Mesenchymal stem cell (in vitro differentiated cells and primary cell): ENCODE results near the gene U2SURP.

Experiments
- DNase-seq: peaks from one replicate; pipeline ENCODE4 v3.0.0-alpha.2; 2013
- H2AFZ ChIP-seq: one replicate; pipeline ENCODE4 v1.6.1; 2013; ENCODE audit warnings: low read depth, mild to moderate bottlenecking, control low read depth, inconsistent platforms, low read length, moderate library complexity
- H2AK5ac ChIP-seq: 2 replicates; pipeline ENCODE4 v1.6.1; 2013; ENCODE audit warnings: low read length, moderate library complexity, mild to moderate bottlenecking, inconsistent platforms; ENCODE audit not compliant: severe bottlenecking
- H2BK120ac ChIP-seq: one replicate; pipeline ENCODE4 v1.6.1; 2013; ENCODE audit warnings: low read depth, mild to moderate bottlenecking, inconsistent platforms, low read length, moderate library complexity
- H2BK12ac ChIP-seq, 2 experiments: one replicate each; pipeline ENCODE4 v1.6.1; 2013; ENCODE audit warnings: inconsistent platforms in 2 of 2, low read length in 2 of 2, mild to moderate bottlenecking in 2 of 2, moderate library complexity in 2 of 2, control low read depth in 1 of 2
- H2BK15ac ChIP-seq: one replicate; pipeline ENCODE4 v1.6.1; 2013; ENCODE audit warnings: mild to moderate bottlenecking, low read depth, inconsistent platforms; ENCODE audit not compliant: poor library complexity, severe bottlenecking
- H2BK5ac ChIP-seq: 2 replicates; pipeline ENCODE4 v1.6.1; 2013; ENCODE audit warnings: low read depth, mild to moderate bottlenecking, low read length, control low read depth, inconsistent platforms; ENCODE audit not compliant: poor library complexity, severe bottlenecking
- H3K14ac ChIP-seq, 2 experiments: one replicate each; pipeline ENCODE4 v1.6.1; 2013; ENCODE audit warnings: inconsistent platforms in 2 of 2, low read length in 2 of 2, control low read depth in 1 of 2, mild to moderate bottlenecking in 1 of 2, moderate library complexity in 1 of 2
- H3K18ac ChIP-seq, 2 experiments: one replicate each; pipeline ENCODE4 v1.6.1; 2013; ENCODE audit warnings: inconsistent platforms in 2 of 2, low read length in 2 of 2, control low read depth in 1 of 2, low read depth in 1 of 2, mild to moderate bottlenecking in 1 of 2
- H3K23ac ChIP-seq, 2 experiments: one replicate each; pipeline ENCODE4 v1.6.1; 2013; ENCODE audit warnings: inconsistent platforms in 2 of 2, low read length in 2 of 2, mild to moderate bottlenecking in 2 of 2, moderate library complexity in 2 of 2, control low read depth in 1 of 2
- H3K27ac ChIP-seq: 2 replicates; pipeline ENCODE4 v1.5.1; 2013; ENCODE audit warnings: mild to moderate bottlenecking, moderate library complexity, low read length, control low read depth, inconsistent platforms; ENCODE audit not compliant: poor library complexity, severe bottlenecking
- H3K27me3 ChIP-seq, 2 experiments: 2 replicates each; pipeline versions ENCODE4 v1.6.1 to v1.7.0; 2013; ENCODE audit warnings: low read length in 2 of 2, mild to moderate bottlenecking in 2 of 2, moderate library complexity in 2 of 2, control low read depth in 1 of 2, inconsistent platforms in 1 of 2; ENCODE audit not compliant: control insufficient read depth in 1 of 2, insufficient read depth in 1 of 2
- H3K36me3 ChIP-seq, 2 experiments: 2 replicates each; pipeline versions ENCODE4 v1.6.1 to v1.7.0; 2013; ENCODE audit warnings: low read length in 2 of 2, control low read depth in 1 of 2, inconsistent platforms in 1 of 2, low read depth in 1 of 2, mild to moderate bottlenecking in 1 of 2; ENCODE audit not compliant: insufficient read depth in 2 of 2, control insufficient read depth in 1 of 2
- H3K4ac ChIP-seq, 2 experiments: one replicate each; pipeline ENCODE4 v1.6.1; 2013; ENCODE audit warnings: inconsistent platforms in 2 of 2, low read length in 2 of 2, mild to moderate bottlenecking in 2 of 2, moderate library complexity in 2 of 2, control low read depth in 1 of 2, low read depth in 1 of 2
- H3K4me1 ChIP-seq: 2 replicates; pipeline ENCODE4 v1.6.1; 2013; ENCODE audit warnings: low read depth, low read length, control low read depth; ENCODE audit not compliant: control insufficient read depth, insufficient read depth
- H3K4me2 ChIP-seq: 2 replicates; pipeline ENCODE4 v1.6.1; 2013; ENCODE audit warnings: low read length, mild to moderate bottlenecking, inconsistent platforms; ENCODE audit not compliant: poor library complexity, severe bottlenecking
- H3K4me3 ChIP-seq, 2 experiments: 2 replicates each; pipeline versions ENCODE4 v1.5.1 to v1.7.0; 2013; ENCODE audit warnings: low read length in 2 of 2, mild to moderate bottlenecking in 2 of 2, control low read depth in 1 of 2, low read depth in 1 of 2; ENCODE audit not compliant: insufficient read depth in 1 of 2
- H3K79me1 ChIP-seq: replicated peaks from 2 replicates; pipeline ENCODE4 v1.6.1; 2013; ENCODE audit warnings: mild to moderate bottlenecking, control low read depth, low read length, inconsistent platforms; ENCODE audit not compliant: poor library complexity, severe bottlenecking
- H3K9ac ChIP-seq: 2 replicates; pipeline ENCODE4 v1.7.0; 2013; ENCODE audit warnings: mild to moderate bottlenecking, low read length, moderate library complexity
- H3K9me3 ChIP-seq: 2 replicates; pipeline ENCODE4 v1.7.0; 2013; ENCODE audit warnings: mild to moderate bottlenecking, low read length; ENCODE audit not compliant: control insufficient read depth
- H4K8ac ChIP-seq: one replicate; pipeline ENCODE4 v1.6.1; 2013; ENCODE audit warnings: inconsistent platforms, mild to moderate bottlenecking, low read length, moderate library complexity
- H4K91ac ChIP-seq: one replicate; pipeline ENCODE4 v1.6.1; 2013; ENCODE audit warnings: mild to moderate bottlenecking, low read length, inconsistent platforms
- WGBS: methylation state at CpG from one replicate; pipeline ENCODE4 v1.1.7; 2013; ENCODE audit warnings: mixed read lengths; 5-methylcytosine and 5-hydroxymethylcytosine counted together

Gene U2SURP

DNA sequence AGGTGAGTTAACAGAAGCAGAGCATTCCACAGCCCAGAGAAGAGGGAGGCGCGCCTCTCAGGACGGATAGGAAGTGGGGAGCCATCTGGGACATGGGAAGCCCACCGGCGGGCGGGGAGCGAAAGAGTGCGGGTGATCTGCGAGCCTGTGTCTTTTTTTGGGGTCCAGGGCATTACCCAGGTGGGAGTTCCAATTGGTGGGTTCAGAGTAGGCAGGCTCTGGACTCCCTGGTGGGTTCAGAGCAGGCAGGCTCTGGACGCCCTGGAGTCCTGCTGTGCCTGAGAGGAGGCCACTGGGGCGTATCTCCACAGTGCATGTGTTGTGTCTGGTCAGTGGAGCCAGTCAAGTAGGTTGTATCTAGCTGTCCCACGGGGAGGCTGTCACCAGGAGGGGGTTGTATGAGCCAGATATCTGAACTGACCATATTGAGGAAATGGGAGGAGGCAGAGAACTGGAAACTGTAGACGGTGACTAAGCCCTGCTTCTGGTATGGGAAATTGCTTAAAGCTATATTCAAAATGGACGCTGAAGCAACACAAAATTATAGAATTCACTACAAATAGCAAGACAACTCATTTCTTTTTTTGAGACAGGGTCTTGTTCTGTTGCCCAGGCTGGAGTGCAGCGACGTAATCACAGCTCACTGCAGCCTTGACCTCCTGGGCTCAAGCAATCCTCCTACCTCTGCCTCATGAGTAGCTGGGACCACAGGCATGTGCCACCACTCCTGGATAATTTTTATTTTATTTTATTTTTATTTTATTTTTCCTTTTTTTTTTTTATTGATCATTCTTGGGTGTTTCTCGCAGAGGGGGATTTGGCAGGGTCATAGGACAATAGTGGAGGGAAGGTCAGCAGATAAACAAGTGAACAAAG lies 83.7 kb downstream of the U2SURP start:
- Histone ChIP-seq H2BK12ac (peak overlapping the region in 1 of 2 experiments; percentile 51), H3K4me3 (no peak overlapping the region), H2BK15ac (peak overlapping the region; percentile 44), H2BK120ac (peak overlapping the region; percentile 73), H2AFZ (no peak overlapping the region), H3K4me2 (no peak overlapping the region), H3K23ac (no peak overlapping the region), H3K14ac (peak overlapping the region in 1 of 2 experiments; percentile 55), H4K8ac (peak overlapping the region; percentile 66), H3K4ac (peak overlapping the region in 1 of 2 experiments; percentile 56), H3K27ac (no peak overlapping the region), H3K27me3 (no peaks in the 10 kb centered on the region), H3K4me1 (peaks cover 5% of the 10 kb centered on the region), H2BK5ac (no peak overlapping the region), H2AK5ac (peak overlapping the region; percentile 9), H3K9me3 (no peaks in the 10 kb centered on the region), H3K79me1 (no peaks in the 10 kb centered on the region), H3K36me3 (no peaks in the 10 kb centered on the region), H3K18ac (peak overlapping the region; percentile 34 to 67), H3K9ac (no peak overlapping the region), H4K91ac (peak overlapping the region; percentile 78)
- DNase-seq: peak; percentile 88
- WGBS: 77% methylated on average over 15 of the region's 17 CpGs

DNA sequence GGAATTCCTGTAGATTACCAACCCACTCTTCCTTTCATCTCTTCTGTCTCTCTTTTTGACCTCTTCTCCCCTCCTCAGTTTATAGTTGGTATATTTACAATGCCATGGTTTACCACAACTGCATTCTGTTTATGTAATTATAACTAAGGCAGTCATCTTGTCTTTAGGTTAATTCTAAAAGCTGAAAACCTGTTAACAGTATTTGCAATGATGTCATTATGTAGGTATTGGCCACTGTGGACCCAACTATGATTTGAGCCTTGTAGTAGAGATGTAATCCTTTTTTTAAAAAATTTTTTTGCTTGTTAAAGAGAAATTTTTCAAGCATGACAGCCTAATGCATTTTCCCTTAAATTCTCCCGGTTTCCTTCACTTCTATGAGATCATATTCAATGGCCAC lies 87.5 kb downstream of the U2SURP start:
- Histone ChIP-seq H2BK5ac (no peak overlapping the region), H2AFZ (no peak overlapping the region), H2AK5ac (no peak overlapping the region), H2BK120ac (no peak overlapping the region), H3K4me3 (no peak overlapping the region), H3K14ac (no peak overlapping the region), H3K36me3 (no peaks in the 10 kb centered on the region), H3K4me2 (no peak overlapping the region), H2BK12ac (no peak overlapping the region), H3K9ac (no peak overlapping the region), H4K8ac (no peak overlapping the region), H2BK15ac (no peak overlapping the region), H3K27ac (no peak overlapping the region), H3K4ac (no peak overlapping the region), H3K9me3 (no peaks in the 10 kb centered on the region), H3K18ac (no peak overlapping the region), H3K79me1 (no peaks in the 10 kb centered on the region), H4K91ac (no peak overlapping the region), H3K27me3 (peaks cover 0 to 4% of the 10 kb centered on the region in 2 experiments), H3K4me1 (peaks cover 5% of the 10 kb centered on the region), H3K23ac (no peak overlapping the region)
- no CpG with 5 or more reads among the region's 1 CpG for WGBS
- peak; percentile 16 for DNase-seq

DNA sequence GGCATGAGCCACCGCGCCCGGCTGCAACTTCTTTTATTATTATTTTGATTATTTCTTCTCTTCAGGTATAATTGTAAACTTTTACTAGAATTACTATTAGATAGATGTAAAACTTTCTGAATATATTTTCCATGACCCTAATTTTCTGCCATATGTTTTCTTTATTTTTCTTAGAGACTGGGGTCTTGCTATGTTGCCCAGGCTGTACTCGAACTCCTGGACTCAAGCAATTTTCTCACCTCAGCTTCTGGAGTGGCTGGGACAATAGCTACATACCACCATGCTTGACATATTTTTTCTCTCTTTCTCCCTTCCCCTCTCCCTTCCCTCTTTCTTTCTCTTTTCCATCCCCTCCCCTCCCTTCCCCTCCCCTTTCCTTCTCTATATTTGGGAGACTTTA lies 88.6 kb downstream of the U2SURP start:
- no peak overlapping the region for H2BK12ac ChIP-seq
- H3K18ac ChIP-seq: no peak overlapping the region
- no peak overlapping the region for H3K23ac ChIP-seq
- no peak overlapping the region for H2BK5ac ChIP-seq
- no peak overlapping the region for H3K4me2 ChIP-seq
- no peak overlapping the region for H4K91ac ChIP-seq
- H2BK15ac ChIP-seq: no peak overlapping the region
- peaks cover 0 to 4% of the 10 kb centered on the region in 2 experiments for H3K27me3 ChIP-seq
- DNase-seq: no peak
- no peak overlapping the region for H3K27ac ChIP-seq
- no peaks in the 10 kb centered on the region for H3K36me3 ChIP-seq
- H3K79me1 ChIP-seq: no peaks in the 10 kb centered on the region
- H3K9me3 ChIP-seq: no peaks in the 10 kb centered on the region
- WGBS: 93% methylated on average over 1 of the region's 4 CpGs
- no peak overlapping the region for H3K9ac ChIP-seq
- H2BK120ac ChIP-seq: no peak overlapping the region
- no peak overlapping the region for H2AFZ ChIP-seq
- peaks cover 2% of the 10 kb centered on the region for H3K4me1 ChIP-seq
- H3K4ac ChIP-seq: no peak overlapping the region
- H3K14ac ChIP-seq: no peak overlapping the region
- no peak overlapping the region for H4K8ac ChIP-seq
- H3K4me3 ChIP-seq: no peak overlapping the region
- H2AK5ac ChIP-seq: no peak overlapping the region

DNA sequence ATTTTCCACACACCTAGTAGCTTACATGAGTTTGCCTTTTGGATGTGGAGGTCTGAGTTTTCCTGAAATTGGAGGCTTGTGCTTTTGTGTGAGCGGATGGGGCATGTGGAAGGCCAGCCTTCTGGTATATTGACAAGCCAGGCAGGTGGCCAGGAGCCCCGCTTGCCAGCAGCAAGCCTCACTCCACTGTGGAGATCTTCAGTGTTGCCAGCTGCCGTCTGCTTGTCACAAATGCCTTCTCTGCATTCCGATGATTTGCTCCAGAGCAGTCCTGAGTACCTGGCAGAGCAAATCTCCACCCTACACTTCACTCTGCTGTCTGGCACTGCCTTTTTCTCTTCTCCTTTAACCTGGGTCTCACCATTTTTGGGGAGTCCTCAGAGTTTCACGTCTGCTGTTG lies 89.1 kb downstream of the U2SURP start:
- no peak overlapping the region for H3K18ac ChIP-seq
- no peak overlapping the region for H2BK120ac ChIP-seq
- H2BK15ac ChIP-seq: no peak overlapping the region
- no peak for DNase-seq
- no peak overlapping the region for H2AK5ac ChIP-seq
- H3K4me3 ChIP-seq: no peak overlapping the region
- H3K23ac ChIP-seq: no peak overlapping the region
- no peaks in the 10 kb centered on the region for H3K79me1 ChIP-seq
- H3K36me3 ChIP-seq: no peaks in the 10 kb centered on the region
- H2BK12ac ChIP-seq: no peak overlapping the region
- H3K9ac ChIP-seq: no peak overlapping the region
- H3K27ac ChIP-seq: no peak overlapping the region
- H4K91ac ChIP-seq: no peak overlapping the region
- H3K27me3 ChIP-seq: peaks cover 0 to 4% of the 10 kb centered on the region in 2 experiments
- no peak overlapping the region for H3K4ac ChIP-seq
- H2AFZ ChIP-seq: no peak overlapping the region
- no peaks in the 10 kb centered on the region for H3K9me3 ChIP-seq
- no peaks in the 10 kb centered on the region for H3K4me1 ChIP-seq
- H3K4me2 ChIP-seq: no peak overlapping the region
- H2BK5ac ChIP-seq: no peak overlapping the region
- WGBS: 74% methylated on average over 5 of the region's 5 CpGs
- H3K14ac ChIP-seq: no peak overlapping the region
- peak overlapping the region; percentile 27 for H4K8ac ChIP-seq
